NB4 (cell line): ENCODE results near the gene C6orf132.

ENCODE experiments used
- DNase-seq: peaks from one replicate; pipeline ENCODE4 v3.0.0; 2010; ENCODE audit warnings: low read depth
- H3K4me3 ChIP-seq: one replicate; pipeline ENCODE4 v1.5.1; 2011; ENCODE audit warnings: mild to moderate bottlenecking, low read depth, low read length, moderate library complexity
- CTCF ChIP-seq: IDR thresholded peaks from one replicate; pipeline ENCODE4 v1.5.1; 2012; ENCODE audit warnings: low read depth, low read length
- MAX ChIP-seq: IDR thresholded peaks from 2 replicates; pipeline ENCODE4 v1.6.1; 2011; ENCODE audit warnings: low read depth, low read length
- MYC ChIP-seq: IDR thresholded peaks from 2 replicates; pipeline ENCODE4 v1.6.1; 2011; ENCODE audit warnings: low read depth, low read length
- POLR2A ChIP-seq: IDR thresholded peaks from 2 replicates; pipeline ENCODE4 v1.6.1; 2011; ENCODE audit warnings: mild to moderate bottlenecking; ENCODE audit not compliant: insufficient read length; ENCODE audit errors: extremely low read depth

C6orf132 gene, protein sequence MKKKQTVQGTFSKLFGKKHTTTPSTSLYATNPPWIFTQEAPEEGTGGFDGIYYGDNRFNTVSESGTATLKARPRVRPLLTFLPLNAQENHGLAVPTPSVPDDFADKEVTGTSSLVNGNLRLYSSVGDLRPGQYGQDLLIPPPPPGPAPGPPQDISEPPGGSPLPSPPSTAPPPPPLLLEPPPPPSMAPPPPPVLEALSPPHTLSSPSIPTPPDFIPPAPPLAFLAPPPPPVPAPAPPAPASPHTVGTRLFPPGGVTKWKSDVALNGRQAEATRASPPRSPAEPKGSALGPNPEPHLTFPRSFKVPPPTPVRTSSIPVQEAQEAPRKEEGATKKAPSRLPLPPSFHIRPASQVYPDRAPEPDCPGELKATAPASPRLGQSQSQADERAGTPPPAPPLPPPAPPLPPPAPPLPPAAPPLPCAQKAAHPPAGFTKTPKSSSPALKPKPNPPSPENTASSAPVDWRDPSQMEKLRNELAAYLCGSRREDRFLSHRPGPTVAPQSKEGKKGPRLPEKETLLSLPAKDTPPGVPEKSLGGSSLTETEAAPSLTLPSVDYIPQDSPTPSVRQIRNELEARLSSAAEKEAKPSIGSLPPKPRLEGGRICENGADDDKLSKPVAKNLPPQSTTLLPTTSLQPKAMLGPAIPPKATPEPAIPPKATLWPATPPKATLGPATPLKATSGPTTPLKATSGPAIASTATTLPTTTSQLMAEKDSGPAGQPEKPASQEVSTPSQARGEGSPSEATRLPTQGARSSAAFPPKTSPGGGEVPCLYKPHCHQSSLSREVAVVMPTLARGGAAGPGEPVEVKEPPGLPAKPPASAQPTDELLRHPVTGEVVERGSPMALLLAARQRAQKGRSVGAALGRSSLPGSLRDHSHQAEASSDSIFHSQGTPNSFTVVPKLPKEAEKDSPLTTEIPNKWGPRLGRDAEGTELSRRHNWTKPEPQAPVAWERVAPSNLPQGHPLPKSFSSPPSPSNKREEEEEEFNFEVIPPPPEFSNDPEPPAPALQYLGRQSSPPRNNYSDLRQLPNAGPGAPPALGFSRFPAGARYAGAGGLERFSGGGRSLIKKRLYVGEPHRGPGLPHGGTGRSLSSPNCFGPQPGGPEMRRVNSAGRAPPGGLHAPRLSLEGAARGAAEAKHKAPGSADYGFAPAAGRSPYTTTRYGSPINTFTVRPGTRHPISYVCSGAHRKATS

GRCh38 chr6:42142118-42142835 lies at the start of gene C6orf132:
C6orf132 (minus strand) TSS chr6:42142620; CDS start chr6:42142444, 176 bp downstream.
- TF ChIP-seq MYC (no peak), MAX (no peak)
- no peak for DNase-seq
- H3K4me3 ChIP-seq = no peak within 1 kb of the TSS

DNA sequence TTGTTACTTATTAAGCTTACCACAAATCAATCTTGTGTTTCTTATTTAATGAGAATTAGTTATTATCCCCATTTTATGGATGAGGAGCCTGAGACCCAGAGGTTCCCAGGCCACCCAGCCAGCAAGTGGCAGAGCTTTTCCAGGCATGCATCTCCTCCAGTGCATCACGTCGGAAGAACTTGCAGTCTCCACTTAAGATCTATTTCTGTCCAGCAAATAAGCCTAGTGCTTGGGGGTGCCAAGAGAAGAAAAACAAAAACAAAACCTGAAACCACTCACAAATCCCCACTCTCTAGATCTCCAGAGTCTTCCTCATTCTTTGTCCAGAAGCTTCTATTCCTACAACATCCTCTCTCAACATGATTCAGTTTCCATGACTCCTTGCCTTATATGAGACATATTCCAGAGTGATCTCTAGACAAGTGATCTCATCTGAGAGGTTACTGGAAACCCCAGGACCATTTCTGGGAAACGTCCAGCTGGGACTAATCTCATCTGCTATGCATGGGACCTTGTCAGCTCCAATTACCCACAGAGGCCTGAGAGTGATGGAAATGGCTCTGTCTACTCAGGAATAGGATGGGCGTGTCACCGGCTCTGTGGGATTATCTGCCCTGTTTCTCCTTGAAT lies 48.2 kb upstream of the C6orf132 start:
- H3K4me3 ChIP-seq = no peak overlapping the region
- no peak for DNase-seq
- TF ChIP-seq CTCF (no peak), POLR2A (no peak), MYC (no peak), MAX (no peak)

- no peak for DNase-seq
- TF ChIP-seq POLR2A (no peak), CTCF (no peak), MYC (no peak), MAX (no peak)
- H3K4me3 ChIP-seq = no peak overlapping the region
Observed at GRCh38 chr6:42188406-42188805, 46.0 kb upstream of the C6orf132 start.

- TF ChIP-seq POLR2A (no peak), MYC (no peak), CTCF (no peak), MAX (no peak)
- no peak overlapping the region for H3K4me3 ChIP-seq
- no peak for DNase-seq
Observed at GRCh38 chr6:42185597-42185996, 43.2 kb upstream of the C6orf132 start.

GRCh38 chr6:42184475-42184874 lies 42.1 kb upstream of the C6orf132 start:
- H3K4me3 ChIP-seq = no peak overlapping the region
- no peak for DNase-seq
- TF ChIP-seq MYC (no peak), MAX (no peak), CTCF (no peak), POLR2A (no peak)
